ENCODE measurements around the gene GAS7. TPM values are rescaled to one million over a fixed set of nuclear protein-coding genes. Genes with fewer than 3 reads are reported as not detected.

The GAS7 gene
- total RNA-seq, 1 donor: 8.6 TPM

GRCh38 chr17:9951803-9952202, 246.6 kb downstream of the GAS7 start:
- H3K4me3 ChIP-seq (ENCODE audit: low read depth, low read length): no peak overlapping the region

DNA sequence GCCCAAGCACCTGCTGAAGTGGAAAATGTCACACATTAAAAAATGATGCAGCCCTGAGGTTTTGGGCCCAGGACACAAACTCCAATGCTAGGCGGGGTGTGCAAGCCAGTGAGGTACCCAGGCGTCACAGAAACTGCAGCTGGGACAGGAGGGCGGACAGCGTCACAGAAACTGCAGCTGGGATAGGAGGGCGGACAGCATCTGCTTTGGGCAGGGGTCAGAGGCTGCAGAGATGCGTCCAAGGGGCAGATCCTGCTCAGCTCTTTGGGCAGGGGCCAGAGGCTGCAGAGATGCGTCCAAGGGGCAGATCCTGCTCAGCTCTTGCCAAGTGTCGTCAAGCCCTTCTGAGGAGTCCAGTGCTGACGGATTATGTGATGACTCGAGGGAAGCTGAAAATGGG, 249.5 kb downstream of the GAS7 start:
- DNase-seq (ENCODE audit: low read depth): no peak
- no peak overlapping the region for H3K4me3 ChIP-seq (ENCODE audit: low read depth, low read length)
- no peak for TF ChIP-seq CTCF (IDR thresholded peaks at IDR 0.05; ENCODE audit: insufficient read depth, low read depth, low read length)

More at GRCh38 chr17:9951803-9952202, 246.6 kb downstream of the GAS7 start:
- no peak for TF ChIP-seq CTCF (IDR thresholded peaks at IDR 0.05; ENCODE audit: insufficient read depth, low read depth, low read length)
- no peak for DNase-seq (ENCODE audit: low read depth)

- DNase-seq (ENCODE audit: low read depth): no peak
- no peak for TF ChIP-seq CTCF (IDR thresholded peaks at IDR 0.05; ENCODE audit: insufficient read depth, low read depth, low read length)
- H3K4me3 ChIP-seq (ENCODE audit: low read depth, low read length): no peak overlapping the region
These were observed 253.7 kb downstream of the GAS7 start for GRCh38 chr17:9944704-9945103.

- no peak overlapping the region for H3K4me3 ChIP-seq (ENCODE audit: low read depth, low read length)
- TF ChIP-seq CTCF (IDR thresholded peaks at IDR 0.05; ENCODE audit: insufficient read depth, low read depth, low read length): no peak
- no peak for DNase-seq (ENCODE audit: low read depth)
These were observed 255.1 kb downstream of the GAS7 start for GRCh38 chr17:9943343-9943742.

DNA sequence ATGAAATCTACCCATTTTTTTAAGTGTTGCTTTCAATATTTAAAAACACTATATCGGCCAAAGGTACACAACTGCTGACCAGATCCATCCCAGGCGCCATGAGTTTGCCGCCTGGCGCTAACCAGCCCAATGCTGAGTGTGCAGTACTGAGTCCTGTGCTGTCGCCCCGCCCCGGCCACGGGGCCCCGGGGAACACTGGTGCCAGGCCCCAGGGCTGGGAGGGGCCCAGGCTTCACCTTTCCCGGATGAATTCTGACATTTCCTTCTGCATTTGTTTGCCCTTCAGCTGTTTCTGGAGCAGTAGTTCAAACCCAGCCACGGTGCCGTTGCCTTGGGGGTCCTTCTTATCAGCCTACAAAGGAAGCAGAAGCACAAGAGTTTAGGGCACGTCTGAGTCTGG, 255.5 kb downstream of the GAS7 start:
- no peak for DNase-seq (ENCODE audit: low read depth)
- no peak for TF ChIP-seq CTCF (IDR thresholded peaks at IDR 0.05; ENCODE audit: insufficient read depth, low read depth, low read length)
- no peak overlapping the region for H3K4me3 ChIP-seq (ENCODE audit: low read depth, low read length)

DNA sequence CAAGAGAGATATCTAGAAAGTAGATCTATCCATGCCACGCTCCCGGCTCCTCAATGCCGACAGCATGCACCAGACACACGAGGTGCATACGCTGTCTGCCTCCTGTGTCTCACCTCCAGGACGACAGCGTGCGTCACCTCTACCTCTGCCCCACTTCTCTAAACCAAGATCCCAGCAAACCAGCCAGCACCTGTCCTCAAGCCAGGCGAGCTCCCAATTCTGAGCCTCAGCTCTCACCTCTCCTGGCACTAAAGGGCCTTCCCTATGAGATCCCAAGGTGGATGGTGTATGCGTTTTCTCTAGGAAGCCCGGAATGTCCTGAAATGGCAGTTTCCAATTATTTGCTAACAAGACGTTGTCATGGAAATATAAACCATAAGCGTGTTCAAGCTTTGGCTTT, 257.1 kb downstream of the GAS7 start:
- no peak for TF ChIP-seq CTCF (IDR thresholded peaks at IDR 0.05; ENCODE audit: insufficient read depth, low read depth, low read length)
- DNase-seq (ENCODE audit: low read depth): no peak
- H3K4me3 ChIP-seq (ENCODE audit: low read depth, low read length): no peak overlapping the region

DNA sequence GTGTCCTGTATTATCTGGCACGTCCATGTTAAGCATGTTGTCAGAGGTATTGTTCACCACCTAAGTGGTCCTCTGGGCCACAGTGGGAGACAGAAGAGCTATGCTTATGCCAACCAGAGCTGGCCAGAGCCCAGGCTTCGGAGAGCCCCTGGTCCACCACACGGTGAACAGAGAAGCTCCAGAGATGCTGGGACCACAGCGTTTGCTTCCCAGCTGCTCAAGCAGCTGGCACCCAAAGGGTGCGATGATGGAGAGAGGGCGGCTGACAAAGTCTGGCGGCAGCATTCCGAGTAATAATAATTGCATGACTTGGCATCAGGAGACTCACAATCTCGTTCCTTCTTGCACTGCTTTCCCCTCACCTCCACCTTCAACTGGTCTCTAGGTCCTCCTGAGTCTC, 257.6 kb downstream of the GAS7 start:
- no peak overlapping the region for H3K4me3 ChIP-seq (ENCODE audit: low read depth, low read length)
- TF ChIP-seq CTCF (IDR thresholded peaks at IDR 0.05; ENCODE audit: insufficient read depth, low read depth, low read length): no peak
- no peak for DNase-seq (ENCODE audit: low read depth)
